T-helper 1 cell (primary cell): Measurements from ENCODE around the gene HNRNPA1L2.
"Not testable (repeated sequence)": the region's sequence is repeated elsewhere in the genome, so short reads cannot be mapped to it uniquely, and the experiment has no call there.

Experiments used
- DNase-seq, 5 donors: peaks; one replicate each; pipeline ENCODE4 v3.0.0-alpha.2; 2012 to 2020

Gene HNRNPA1L2

GRCh38 chr13:52646967-52647366 is 4.7 kb downstream of the HNRNPA1L2 start:
- DNase-seq, result no peak

- no peak for DNase-seq
Measured at GRCh38 chr13:52650731-52651130, 8.5 kb downstream of the HNRNPA1L2 start.

DNA sequence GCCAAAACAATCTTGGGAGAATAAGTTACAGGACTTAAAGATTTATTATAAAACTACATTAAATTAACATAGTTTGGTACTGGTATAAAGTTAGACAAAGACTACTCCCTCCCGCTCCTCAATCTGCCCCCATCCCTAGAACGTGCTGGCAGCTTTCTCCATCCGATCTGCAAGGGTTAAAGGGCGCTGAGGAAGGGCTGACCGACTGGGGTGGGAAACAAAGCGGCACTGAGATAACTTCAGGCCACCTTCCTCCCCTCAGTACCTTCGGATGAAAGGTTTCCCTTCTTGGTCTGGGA is 9.6 kb downstream of the HNRNPA1L2 start:
- no peak for DNase-seq

DNA sequence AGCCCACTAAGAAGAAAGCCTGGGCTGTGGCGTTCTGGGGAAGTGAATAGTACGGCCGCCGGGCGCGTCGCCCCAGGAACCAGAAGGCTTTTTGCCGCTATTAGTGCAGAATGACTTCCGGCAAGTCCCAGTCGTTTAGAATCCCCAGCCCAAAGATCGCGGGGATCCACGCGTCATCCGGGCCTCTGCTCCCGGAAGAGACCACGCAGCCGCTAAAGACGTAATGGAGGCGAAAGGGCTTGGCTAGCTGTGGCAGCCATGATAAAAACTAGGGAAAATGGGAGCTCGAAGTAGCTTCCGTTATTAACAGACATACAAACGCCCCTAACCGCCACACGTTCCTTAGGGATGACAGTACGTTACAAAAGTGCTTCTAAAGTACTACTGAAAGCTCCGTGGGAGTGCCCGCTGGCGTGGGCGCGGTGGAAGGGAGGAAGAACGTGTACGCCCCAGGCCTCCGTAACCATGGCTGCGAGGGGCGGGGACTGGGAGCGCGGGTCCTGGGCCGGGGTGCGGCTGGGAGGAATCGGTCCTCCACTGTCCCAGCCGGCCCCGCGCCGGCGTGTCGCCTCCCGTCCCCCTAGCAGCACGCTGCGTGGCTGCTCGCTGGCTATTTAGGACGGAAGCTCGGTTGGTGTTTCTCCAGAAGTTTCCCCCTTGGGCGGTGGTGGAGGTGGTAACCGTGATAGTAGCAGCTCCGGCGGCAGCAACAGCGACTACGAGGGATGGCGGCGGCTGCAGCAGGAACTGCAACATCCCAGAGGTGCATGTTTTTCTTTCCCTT is 10.2 kb downstream of the HNRNPA1L2 start, which contains the start of gene SUGT1:
Gene SUGT1, plus strand, starts transcription at position 641 of the 784 bp plus-strand sequence. Its CDS starts 85 bp downstream, at position 726.
- peak; percentile 86 to 98 (median 90) for DNase-seq

DNA sequence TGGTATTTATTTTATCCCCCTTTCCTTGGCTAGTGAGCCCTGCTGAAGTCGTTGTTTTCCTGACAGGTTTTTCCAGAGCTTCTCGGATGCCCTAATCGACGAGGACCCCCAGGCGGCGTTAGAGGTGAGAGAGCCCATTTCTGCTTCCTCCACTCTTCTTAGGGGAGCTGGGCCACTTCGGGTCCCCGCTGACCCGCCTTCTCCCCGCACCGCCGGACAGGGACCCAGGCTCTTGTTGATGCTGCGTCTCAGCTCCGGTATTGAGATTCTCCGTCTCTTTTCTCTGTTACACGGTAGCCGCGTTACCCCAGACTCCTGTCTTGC is 10.7 kb downstream of the HNRNPA1L2 start:
- DNase-seq, result no peak

DNA sequence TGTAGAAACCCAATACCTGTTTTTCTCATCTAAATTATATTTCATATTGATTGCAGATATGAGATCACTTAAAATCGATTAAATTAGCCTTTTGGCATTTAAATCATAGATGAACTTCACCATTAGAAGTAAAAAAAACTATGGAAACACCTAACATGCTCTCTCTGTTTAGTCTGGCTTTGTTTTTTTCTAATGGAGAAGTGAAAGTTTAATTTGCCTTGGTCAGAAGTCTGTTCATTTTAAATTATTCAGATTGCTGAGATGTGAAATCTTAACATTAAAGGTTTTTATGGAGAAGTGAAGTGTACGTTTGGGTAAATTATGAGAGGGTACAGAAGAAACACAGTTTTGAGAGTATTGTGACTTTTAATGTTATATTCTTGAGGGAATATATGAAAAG is 17.1 kb downstream of the HNRNPA1L2 start:
- no peak for DNase-seq

GRCh38 chr13:52664272-52664671 is 22.0 kb downstream of the HNRNPA1L2 start:
- no peak for DNase-seq

DNA sequence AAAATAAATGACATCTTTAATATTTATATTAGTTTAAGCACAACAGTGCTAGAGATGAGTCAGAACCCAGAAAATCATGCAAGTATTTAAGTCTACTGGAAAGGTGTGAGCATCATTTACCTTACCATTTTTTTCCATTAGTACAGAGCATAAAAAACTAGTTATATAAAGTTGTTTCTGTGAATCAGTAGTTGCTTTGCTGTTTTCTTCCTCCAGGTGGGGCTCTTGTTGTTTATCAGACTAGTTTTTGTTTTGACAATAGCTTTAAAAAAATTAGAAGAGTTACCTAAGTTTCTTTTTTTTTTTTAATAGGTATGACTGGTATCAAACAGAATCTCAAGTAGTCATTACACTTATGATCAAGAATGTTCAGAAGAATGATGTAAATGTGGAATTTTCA is 23.1 kb downstream of the HNRNPA1L2 start:
- DNase-seq, result peak in 1 of 5 donors; percentile 19

GRCh38 chr13:52669677-52670076 is 27.4 kb downstream of the HNRNPA1L2 start:
- DNase-seq, result no peak

- no peak for DNase-seq
Measured at GRCh38 chr13:52670726-52671125, 28.5 kb downstream of the HNRNPA1L2 start.

DNA sequence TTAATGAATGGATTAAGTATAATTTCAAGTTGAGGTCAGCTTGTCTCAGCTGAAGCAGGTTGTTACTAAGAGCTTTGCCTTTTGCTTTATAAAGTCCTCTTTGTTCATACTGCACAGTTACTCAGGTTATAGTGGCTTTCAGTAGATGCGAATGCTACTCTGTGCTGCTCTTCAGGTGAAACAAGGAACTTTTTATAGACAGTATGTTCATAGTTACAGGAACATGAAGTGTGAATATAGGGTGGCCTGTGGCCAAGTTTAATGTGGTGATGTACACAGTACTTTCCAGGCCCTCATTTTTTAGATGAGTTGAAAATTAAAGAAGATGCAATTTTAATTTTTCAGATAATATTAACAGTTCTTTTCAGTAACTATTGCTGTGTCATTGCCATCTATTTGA is 31.2 kb downstream of the HNRNPA1L2 start:
- no peak for DNase-seq

DNA sequence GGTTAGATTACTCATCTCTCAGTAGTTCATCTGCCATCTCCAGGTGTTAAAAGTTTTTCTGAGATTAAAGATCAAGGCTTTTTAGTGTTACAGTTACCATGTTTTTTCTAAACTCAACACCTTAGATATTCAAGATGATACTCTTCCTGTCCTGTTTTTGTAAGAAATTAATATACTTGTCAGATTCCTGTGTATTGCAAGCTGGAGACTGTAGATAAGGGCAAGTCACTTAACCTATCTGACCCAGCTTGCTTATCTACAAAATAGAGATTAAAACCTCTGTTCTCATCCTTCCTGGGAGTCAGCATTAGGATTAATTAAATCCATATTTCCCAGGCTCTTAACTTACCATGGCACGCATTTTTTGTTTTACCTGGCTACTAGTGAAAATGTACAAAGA is 35.6 kb downstream of the HNRNPA1L2 start:
- DNase-seq, result no peak

DNA sequence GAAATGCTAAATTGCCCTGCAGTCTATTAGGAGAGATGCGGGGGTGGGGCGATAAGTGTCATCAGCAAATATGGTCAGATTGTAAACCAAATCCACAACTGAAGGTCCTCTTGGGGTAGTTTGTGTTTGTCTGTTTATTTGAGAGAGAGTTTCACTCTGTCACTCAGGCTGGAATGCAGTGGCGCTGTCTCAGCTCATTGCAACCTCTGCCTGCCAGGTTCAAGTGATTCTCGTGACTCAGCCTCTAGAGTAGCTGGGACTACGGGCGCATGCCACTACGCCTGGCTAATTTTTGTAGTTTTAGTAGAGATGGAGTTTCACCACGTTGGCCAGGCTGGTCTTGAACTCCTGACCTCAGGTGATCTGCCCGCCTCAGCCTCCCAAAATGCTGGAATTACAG is 43.6 kb downstream of the HNRNPA1L2 start:
- DNase-seq, result not testable (repeated sequence)

DNA sequence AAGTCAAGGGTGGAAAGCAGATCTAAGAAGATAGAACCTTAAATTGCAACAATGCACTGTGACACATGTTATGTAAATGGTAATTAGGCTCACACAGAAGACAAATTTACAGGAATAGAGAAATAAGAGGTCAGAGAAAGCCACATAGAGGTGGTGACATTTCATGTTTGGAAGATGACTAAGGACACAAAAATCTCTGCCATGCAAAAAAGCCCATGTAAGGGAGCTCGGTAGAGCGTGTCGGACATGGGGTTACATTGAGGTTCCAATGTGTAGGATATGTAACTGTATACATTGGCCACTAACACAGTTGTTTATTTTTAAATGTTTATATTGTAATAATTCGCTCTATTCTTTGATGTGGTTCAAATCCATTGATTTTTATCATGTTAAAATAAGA is 44.1 kb downstream of the HNRNPA1L2 start:
- no peak for DNase-seq
